ENCODE results near the gene ELOVL2.
"Not testable (repeated sequence)": the region's sequence is repeated elsewhere in the genome, so short reads cannot be mapped to it uniquely, and the experiment has no call there.

ELOVL2 gene

DNA sequence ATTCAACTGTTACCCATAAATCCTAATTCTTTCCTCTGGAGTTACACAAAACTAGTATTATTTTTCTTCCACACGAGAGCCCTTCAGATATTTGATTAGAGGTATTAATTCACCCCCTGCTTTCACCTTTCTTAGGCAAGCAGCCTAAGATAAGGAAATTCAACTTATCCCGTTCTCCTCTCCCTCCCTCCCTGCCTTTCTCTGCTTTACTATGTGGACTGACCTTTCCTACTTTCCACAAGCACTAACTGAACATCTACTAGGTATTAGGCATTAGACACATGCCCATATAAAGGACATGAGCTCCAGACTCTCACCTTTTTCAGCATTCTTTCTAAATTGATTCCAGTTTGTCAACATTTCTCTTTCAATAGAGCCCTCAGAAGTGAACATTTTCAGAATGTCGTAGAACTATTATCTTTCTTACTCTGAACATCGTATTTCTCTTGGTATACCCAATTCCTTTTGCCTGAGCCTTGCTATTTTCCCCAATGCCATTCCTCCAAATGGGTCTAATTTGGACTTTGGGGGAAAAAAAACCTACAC lies 16.5 kb downstream of the ELOVL2 start:
- no peak overlapping the region for H3K4me3 ChIP-seq (ENCODE audit: low read depth, low read length)
- DNase-seq (ENCODE audit: low read depth), result no peak

DNA sequence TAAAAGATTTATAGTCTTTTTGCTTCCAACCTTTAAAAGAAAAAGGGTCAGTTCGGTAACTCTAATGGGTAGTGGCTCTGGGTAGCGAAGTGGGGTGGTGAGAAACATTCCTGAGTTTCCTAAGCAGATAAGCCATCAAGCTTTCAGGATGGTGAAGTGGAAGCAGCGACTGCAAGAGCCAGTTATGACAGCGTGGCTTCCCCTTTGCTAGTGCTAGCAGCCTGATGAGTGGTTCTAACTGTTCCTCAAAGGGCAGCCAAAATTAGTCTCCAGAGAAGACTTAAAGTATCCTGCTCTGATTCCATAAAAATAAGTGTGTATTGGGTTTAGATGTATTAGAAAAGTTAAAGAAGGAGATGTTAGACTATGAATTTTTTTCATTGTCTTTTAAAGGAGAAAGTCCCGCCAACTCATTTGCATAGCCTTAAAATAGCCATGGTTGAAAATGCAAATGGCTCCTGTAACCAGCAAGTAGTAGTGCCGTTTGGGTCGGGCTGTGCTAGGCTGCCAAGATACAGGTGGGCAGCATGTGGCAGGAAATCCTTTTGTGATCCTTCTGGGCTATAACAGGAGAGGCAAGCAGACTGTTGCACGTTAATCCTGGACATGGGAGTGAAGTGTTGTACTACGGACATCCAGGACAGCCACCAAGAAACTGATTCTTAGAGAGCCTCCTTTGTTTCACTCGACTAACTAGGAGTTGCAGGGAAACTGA lies 18.0 kb downstream of the ELOVL2 start:
- DNase-seq (ENCODE audit: low read depth), result no peak
- H3K4me3 ChIP-seq (ENCODE audit: low read depth, low read length), result no peak overlapping the region

DNA sequence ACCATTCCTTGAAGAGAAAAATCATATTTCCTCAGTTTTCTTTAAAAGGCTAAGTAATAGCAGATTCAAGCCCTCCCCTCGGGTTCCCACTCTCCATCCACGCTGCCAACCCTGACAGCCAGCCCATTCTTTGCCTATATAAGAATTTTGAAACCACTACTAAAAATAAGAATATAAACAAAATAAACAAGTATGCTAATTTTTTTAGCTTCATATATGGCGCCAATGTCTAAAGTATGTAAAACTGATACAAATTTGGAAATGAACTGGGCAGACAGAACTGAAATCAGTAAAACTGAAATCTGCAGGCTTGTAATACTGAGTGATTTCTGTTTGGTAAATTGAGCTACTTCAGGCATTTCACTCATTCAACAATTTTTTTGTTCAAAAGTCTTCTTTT lies 19.0 kb downstream of the ELOVL2 start:
- no peak for DNase-seq (ENCODE audit: low read depth)
- H3K4me3 ChIP-seq (ENCODE audit: low read depth, low read length), result no peak overlapping the region

DNA sequence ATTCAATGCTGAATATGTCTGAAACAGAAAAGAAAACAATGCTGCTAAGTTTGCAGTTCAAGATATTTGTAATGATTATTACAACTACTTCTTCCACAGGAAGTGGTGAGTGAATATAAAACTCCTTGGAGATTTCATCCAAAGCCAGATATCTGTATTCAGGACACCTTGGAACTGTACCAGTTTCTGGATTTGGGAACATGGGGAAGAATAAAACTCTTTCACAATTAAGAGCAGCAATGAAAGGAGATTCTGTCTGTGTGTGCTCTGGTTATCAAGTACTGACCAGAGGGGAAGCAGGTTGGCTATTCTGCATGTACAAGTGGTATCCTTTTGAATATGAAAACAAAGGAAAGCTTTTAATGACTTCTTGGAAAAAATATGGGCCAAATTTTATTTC lies 21.1 kb downstream of the ELOVL2 start:
- no peak overlapping the region for H3K4me3 ChIP-seq (ENCODE audit: low read depth, low read length)
- no peak for DNase-seq (ENCODE audit: low read depth)

DNA sequence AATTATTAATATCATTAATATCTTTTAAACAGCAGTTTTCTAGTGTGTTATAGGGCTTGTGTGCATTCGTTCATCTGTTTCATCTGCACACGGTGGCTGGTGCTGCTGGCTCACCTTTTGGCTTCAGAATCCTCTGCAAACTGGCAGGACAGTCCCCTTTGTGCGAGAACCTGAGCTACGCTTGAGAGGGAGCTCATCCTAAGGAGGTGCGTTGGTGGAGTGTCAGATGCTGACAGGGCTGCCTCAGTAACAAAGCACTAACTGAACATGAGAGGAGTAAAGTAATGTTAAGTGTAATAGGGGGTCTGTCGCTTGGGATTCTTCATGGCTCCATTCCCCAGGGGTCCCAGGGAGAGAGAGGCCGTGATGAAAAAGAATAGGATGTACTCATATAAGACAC lies 22.4 kb downstream of the ELOVL2 start:
- no peak overlapping the region for H3K4me3 ChIP-seq (ENCODE audit: low read depth, low read length)
- no peak for DNase-seq (ENCODE audit: low read depth)

DNA sequence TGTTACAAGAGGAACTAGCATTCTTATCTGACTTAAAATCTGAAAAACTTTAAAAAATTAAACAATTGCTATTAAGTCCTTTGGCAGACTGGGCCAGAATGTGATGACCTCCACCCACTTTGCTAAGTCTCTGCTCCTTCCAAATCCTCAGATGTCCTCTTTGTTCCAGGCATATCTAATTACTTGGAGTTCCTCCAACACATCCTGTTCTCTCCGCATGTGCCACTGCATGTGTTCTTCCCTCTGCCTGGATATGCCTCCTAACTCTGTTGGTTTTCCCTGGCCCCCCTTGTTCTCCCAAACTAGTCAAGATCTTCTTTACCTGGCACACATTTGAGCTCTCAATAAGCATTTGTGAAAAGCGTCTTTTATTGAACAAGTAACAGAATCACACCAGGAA lies 23.1 kb downstream of the ELOVL2 start:
- H3K4me3 ChIP-seq (ENCODE audit: low read depth, low read length), result no peak overlapping the region
- DNase-seq (ENCODE audit: low read depth), result no peak

DNA sequence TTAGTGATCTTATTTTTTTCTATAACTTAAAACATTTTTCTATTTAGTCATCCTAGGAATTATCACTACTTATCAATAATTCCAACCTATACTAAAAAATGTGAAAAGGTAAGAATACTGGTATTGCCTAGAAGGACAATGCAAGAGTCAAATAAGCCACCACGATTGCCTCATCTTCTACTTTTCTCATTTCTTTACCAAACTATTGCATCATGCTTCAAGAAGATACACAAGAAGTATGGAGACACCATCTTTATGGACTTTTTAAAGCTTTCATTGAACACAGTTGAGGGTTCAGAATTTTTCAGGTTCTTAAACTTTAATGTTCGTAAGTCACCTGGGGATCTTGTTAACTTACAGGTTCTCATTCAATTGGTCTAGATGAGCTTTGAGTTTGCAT lies 25.9 kb downstream of the ELOVL2 start:
- no peak overlapping the region for H3K4me3 ChIP-seq (ENCODE audit: low read depth, low read length)
- DNase-seq (ENCODE audit: low read depth), result no peak

DNA sequence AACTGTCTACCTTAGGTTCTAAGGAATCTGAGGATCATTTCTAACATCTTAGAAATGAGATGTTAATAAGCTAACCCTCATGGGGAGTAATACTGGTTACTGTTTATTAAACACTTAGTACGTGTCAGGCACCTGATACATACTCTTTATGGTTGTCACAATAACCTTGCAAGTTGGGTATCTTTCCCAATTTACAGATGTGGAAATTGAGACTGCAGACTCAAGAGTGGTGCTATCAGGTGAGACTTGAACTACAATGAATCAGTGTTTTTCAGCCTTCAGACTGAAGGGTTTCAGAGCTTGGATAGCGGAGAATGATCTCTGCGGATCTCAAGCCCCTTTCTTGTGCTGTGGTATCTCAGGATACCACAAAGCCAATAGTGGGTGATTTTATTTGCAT lies 27.0 kb downstream of the ELOVL2 start:
- no peak overlapping the region for H3K4me3 ChIP-seq (ENCODE audit: low read depth, low read length)
- DNase-seq (ENCODE audit: low read depth), result no peak

DNA sequence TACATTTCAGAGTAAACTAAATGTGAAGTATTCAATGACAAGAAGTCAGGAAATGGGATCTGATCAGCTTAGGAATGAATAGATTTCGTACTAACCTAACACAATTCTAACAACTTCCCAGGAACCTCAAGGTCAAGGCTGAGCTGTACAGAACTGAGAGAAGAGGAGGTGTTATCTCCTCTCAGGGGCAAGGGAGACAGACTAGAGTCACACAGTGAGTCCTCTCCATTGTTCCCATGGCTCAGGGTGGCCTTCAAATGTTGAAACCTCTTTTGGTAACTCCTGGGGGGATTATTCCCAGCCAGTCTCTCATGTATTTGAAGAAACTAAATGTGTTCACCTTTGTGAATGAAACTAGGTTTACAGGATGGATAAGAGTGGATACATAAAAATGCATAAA lies 27.7 kb downstream of the ELOVL2 start:
- no peak for DNase-seq (ENCODE audit: low read depth)
- H3K4me3 ChIP-seq (ENCODE audit: low read depth, low read length), result no peak overlapping the region

DNA sequence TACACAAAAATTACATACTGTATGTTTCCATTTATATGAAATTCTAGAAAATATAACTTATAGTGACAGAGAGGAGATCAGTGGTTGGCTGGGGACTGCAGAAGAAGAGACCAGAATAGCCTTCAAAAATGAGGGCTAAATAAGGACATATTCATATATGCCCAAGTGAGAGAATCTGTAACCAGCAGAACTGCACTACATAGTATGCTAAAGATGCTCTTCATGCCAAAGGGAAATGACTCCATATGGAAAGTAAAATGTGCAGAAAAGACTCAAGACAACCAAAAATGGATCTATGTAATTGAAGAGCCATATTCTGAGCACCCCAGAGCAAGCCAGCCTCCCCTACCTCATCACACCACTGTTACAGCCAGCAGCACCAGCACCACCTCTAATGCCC lies 29.0 kb downstream of the ELOVL2 start:
- DNase-seq (ENCODE audit: low read depth), result no peak
- H3K4me3 ChIP-seq (ENCODE audit: low read depth, low read length), result no peak overlapping the region

DNA sequence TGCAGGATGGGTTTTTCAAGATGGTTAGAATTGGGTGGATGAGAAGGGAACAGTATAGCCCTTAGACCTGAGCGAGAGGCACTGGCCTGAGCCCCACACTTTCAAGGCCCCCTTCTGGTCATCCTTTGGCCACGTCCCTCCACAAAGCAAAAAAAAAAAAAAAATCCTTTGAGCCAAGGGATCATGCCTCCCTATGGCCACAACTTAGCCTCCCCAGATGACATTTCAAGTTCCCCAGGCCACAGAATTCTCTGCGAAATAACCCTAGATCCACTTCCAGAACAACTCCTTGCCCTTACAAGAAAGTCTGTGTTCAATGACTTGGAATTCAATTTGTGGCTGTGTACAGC lies 30.4 kb downstream of the ELOVL2 start:
- no peak for DNase-seq (ENCODE audit: low read depth)
- no peak overlapping the region for H3K4me3 ChIP-seq (ENCODE audit: low read depth, low read length)

DNA sequence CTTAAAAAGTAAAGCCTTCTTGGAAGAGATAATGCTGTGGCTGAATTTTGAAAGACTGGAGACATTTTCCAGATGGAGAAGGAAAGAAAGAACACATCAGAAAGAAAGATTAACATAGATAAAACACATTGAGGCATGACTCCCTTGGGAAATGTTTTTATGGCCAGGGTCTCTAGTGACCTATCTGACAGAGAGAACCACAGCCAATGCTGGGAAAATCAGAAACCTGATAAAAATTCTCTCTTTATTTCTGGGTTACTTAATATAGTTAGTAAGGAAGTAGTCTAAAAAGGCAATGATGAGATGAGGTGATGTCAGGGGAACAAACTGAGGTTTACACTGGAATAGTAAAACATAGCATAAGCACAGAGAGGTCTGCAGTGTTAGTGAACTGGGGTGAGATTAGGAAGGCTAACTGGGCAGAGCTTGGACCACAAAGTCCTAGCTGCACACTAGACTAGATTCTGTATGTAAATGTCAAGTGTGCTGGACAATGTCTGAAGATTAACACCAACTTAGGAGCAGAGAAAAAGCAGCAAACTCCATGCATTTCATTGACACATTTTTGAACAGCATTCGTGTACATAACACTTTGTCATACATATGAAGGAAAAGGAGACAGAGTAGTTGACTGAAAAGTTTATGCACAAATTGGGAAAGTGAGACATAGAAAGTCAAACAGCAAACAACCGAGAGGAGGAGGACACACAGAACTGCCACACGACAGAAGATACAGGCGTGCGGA lies 31.0 kb downstream of the ELOVL2 start:
- DNase-seq (ENCODE audit: low read depth), result no peak

DNA sequence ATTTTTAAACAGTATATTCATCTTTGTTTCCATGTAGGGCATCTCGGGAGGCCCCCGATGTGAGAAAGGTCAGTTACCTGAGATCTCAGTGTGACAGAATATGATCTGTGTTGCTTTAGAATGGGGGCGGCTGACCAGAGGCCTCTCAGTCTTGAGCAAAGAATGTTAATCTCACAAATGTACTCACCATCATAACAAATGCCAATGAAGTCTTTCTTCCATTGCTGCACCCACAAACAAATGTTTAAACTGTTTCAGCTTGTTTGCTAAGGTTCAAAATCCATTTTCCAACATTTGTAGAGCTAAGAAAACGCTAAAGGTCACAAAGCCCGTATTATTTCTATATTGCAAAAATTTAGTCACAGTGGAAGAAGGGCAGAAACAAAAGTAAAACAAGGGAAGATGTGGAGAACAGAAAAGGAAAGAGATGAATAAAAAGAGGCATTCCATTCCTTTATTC lies 31.8 kb downstream of the ELOVL2 start:
- no peak for DNase-seq (ENCODE audit: low read depth)
- no peak overlapping the region for H3K4me3 ChIP-seq (ENCODE audit: low read depth, low read length)

More for the DNA sequence above, 31.0 kb downstream of the ELOVL2 start:
- no peak overlapping the region for H3K4me3 ChIP-seq (ENCODE audit: low read depth, low read length)

DNA sequence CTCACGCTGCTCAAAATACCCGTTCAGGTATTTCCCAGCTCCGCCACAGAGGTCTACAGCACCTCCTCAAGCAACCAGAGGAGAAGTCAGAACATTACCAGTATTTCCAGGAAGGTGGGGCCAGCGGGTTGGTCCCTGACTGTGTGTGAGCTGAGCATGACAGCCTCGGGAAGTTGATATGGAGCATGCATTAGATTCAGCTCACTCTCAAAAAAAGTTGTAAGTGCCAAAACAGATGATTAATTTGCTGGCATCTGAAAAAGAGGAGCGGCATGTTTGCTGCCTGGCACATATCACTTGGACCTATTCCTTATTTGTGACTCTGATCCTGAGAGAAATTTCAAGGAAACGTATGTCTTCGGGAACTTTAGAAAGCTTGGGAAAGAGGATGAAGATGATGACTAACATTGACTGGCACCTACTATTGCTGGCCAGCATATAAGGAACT lies 32.3 kb downstream of the ELOVL2 start:
- no peak for DNase-seq (ENCODE audit: low read depth)
- H3K4me3 ChIP-seq (ENCODE audit: low read depth, low read length), result no peak overlapping the region

DNA sequence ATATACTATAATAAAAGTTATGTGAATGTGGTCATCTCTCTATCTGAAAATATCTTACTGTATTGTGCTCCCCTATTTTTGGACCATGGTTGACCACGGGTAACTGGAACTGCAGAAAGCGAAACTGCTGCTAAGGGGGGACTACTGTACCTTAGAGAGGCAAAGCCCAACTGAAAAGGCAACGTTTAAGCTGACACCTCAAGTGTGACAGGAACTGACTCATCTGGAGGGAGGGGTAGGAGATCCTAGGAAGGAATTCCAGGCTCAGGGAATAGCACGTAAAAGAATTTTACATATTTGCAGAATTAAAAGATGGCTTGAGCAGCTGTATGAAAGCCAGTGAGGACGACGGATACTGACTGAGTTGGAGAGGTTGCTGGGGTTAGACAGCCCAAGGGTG lies 34.8 kb downstream of the ELOVL2 start:
- no peak for DNase-seq (ENCODE audit: low read depth)
- no peak overlapping the region for H3K4me3 ChIP-seq (ENCODE audit: low read depth, low read length)

DNA sequence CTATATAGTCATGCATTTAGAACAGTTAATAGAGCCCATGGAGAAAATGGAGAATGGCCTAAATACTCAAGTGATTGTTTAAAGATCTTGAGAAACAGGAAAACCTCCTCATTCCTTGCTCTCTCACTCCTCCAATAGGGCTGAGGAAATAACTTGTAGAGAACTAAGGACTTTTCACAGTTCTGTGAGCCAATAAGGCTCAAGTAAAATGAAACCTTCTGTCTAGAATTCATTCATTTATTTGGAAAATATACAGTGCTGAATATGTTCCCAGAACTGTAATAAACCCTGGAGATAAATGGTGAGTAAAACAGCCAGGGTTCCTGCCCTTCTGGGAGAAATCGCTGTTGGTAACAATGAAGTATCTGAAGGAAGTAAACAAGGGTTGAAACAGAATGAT lies 35.3 kb downstream of the ELOVL2 start:
- no peak for DNase-seq (ENCODE audit: low read depth)
- H3K4me3 ChIP-seq (ENCODE audit: low read depth, low read length), result no peak overlapping the region

DNA sequence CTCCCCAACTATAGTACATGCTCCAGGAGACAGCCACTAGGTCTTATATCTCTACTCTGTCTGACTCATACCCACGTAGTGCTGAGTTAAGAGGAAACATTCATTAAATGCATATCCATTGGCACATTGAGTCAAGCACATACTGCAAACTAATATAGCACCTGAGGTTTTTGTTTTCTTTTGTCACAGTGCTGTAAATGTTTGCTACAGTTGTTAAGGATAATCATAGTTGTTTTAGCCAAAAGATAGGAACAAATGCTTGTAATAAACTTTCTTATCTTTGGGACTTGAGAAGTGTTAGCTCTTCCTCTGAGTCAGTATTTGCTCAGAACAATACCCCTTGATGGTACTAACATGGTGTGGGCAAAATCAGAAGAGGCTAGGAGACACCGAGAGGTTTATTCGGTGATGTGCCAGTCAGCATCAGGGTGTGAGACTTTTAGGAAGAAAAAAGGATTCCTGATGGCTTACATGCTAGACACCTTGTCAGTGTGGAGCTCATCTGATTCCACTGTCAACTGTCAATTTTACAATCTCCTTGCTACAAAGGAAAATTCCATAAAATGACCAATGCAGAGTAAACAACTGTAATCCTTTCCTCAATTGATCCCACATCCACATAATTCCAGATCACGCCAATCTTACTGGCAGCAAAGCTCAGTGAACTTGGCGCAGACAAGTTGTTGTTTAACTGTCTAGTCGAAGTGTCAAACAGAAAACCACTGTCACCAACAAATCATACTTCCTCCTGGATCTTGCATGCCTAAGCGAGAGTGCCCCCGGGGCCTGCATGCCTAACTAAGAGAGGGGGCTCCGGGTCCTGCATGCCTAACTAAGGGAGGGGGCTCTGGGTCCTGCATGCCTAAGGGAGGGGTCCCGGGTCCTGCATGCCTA lies 36.1 kb downstream of the ELOVL2 start:
- DNase-seq (ENCODE audit: low read depth), result peak; percentile 16

DNA sequence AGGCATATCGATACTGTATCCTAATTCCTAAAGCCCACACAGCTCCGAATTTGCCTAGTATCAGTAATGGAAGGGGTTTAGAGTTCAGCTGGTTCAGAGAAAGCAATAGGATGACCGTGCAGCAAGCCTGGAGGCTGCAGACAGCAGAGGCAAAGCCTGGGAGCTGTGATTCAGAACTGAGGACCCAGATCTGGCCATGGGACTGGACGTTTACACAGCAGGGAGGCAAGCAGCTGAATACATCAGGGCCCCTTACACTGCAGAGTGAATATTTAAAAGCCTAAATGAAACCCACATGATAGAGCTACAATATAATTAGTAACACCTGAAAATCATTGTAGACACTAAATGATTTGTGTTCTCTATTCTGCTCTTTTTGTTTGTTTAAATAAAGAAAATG lies 38.0 kb downstream of the ELOVL2 start:
- no peak overlapping the region for H3K4me3 ChIP-seq (ENCODE audit: low read depth, low read length)
- no peak for DNase-seq (ENCODE audit: low read depth)

More for the DNA sequence above, 36.1 kb downstream of the ELOVL2 start:
- H3K4me3 ChIP-seq (ENCODE audit: low read depth, low read length), result no peak overlapping the region

DNA sequence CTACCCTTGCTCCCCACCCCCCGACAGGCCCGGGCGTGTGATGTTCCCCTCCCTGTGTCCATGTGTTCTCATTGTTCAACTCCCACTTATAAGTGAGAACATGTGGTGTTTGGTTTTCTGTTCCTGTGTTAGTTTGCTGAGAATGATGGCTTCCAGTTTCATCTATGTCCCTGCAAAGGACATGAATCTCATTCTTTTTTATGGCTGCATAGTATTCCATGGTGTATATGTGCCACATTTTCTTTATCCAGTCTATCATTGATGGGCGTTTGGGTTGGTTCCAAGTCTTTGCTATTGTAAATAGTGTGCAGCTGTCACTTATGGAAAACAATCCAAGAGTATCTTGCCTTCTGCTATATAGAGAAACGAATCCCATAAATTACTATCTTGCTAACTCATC lies 40.8 kb downstream of the ELOVL2 start:
- DNase-seq (ENCODE audit: low read depth); H3K4me3 ChIP-seq (ENCODE audit: low read depth, low read length): not testable (repeated sequence)

DNA sequence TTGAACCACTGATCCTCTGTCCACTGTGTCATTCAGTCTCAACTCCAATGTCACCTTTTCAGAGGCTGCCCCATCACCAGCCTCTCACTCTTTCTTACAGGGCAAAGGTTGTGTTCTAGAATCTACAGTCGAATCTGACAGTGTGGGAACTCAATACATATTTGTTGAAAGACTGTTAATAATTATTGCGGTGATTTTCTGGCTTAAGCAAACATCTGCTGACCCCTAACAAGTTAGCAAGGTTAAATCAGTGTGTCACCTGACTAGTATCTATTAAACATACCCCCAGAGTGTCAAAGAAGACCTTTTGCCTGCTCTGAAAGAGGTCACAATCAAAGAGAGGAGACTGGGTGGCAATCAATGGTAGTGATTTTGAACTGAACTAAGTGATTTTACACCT lies 41.9 kb downstream of the ELOVL2 start:
- H3K4me3 ChIP-seq (ENCODE audit: low read depth, low read length), result no peak overlapping the region
- no peak for DNase-seq (ENCODE audit: low read depth)
